DND-41 (cell line): ENCODE measurements around the gene POLR3A.

Experiments used
- CTCF ChIP-seq: IDR thresholded peaks from 2 replicates; pipeline ENCODE4 v1.5.1; 2012; ENCODE audit warnings: borderline replicate concordance, low read length, moderate library complexity, mild to moderate bottlenecking; ENCODE audit not compliant: poor library complexity, severe bottlenecking; ENCODE audit errors: extremely low read depth
- EZH2 ChIP-seq: IDR thresholded peaks from 3 replicates; pipeline ENCODE4 v1.6.1; 2012; ENCODE audit warnings: borderline replicate concordance, low read depth, mild to moderate bottlenecking, moderate library complexity, low read length, inconsistent platforms; ENCODE audit not compliant: severe bottlenecking

GRCh38 chr10:78053211-78053868, 24.0 kb upstream of the POLR3A start:
- TF ChIP-seq CTCF: no peak
- TF ChIP-seq EZH2: no peak
